Caco-2 (cell line): ENCODE results near the gene DCHS1. TPM values are rescaled to one million over a fixed set of nuclear protein-coding genes. Genes with fewer than 3 reads are reported as not detected.

Source experiments
- BruUV-seq: library from RNA; stranded (reverse); fragments of 400-500 nt; replicated peaks from 2 replicates; lab custom pipeline; 2021; lab: Mats Ljungman, UMichigan
- CTCF ChIA-PET: fragments of 300-600 bp; sonication (Branson Sonifier 250); formaldehyde crosslinking; loops from one replicate; lab custom pipeline; 2022; ENCODE audit warnings: antibody characterized with exemption; lab: Charles Lee
- POLR2A ChIA-PET: fragments of 300-600 bp; sonication (Branson Sonifier 250); formaldehyde crosslinking; loops from one replicate; lab custom pipeline; 2022; ENCODE audit warnings: antibody characterized with exemption; lab: Charles Lee
- DNase-seq, 2 experiments: peaks; one replicate each; pipeline versions ENCODE4 v3.0.0 to v3.0.0-alpha.2; 2020 to 2022
- H3K27me3 ChIP-seq: replicated peaks from 2 replicates; pipeline ENCODE4 v1.6.0; 2011; ENCODE audit warnings: low read length; ENCODE audit not compliant: control insufficient read depth, insufficient read depth
- H3K36me3 ChIP-seq: 2 replicates; pipeline ENCODE4 v1.5.1; 2011; ENCODE audit warnings: low read length; ENCODE audit not compliant: control insufficient read depth, insufficient read depth
- H3K4me1 ChIP-seq: fragments of 250-450 bp; sonication (Bioruptor Pico); 2 replicates; pipeline ENCODE4 v1.5.1; 2020; ENCODE audit warnings: mild to moderate bottlenecking
- H3K4me3 ChIP-seq: 2 replicates; pipeline ENCODE4 v1.5.1; 2011; ENCODE audit warnings: low read depth, mild to moderate bottlenecking, control low read depth, low read length
- H3K9me3 ChIP-seq: fragments of 250-450 bp; sonication (Bioruptor Pico); 2 replicates; pipeline ENCODE4 v1.5.1; 2020; ENCODE audit warnings: mild to moderate bottlenecking, moderate library complexity
- H3K27ac Mint-ChIP-seq: one replicate; pipeline ENCODE4 v1.8.0; 2022; ENCODE audit warnings: mixed read lengths; ENCODE audit not compliant: unreplicated experiment
- H3K27me3 Mint-ChIP-seq: one replicate; pipeline ENCODE4 v1.8.0; 2022; ENCODE audit warnings: mixed read lengths; ENCODE audit not compliant: insufficient read depth, unreplicated experiment
- H3K36me3 Mint-ChIP-seq: one replicate; pipeline ENCODE4 v1.8.0; 2022; ENCODE audit warnings: mild to moderate bottlenecking, mixed read lengths; ENCODE audit not compliant: insufficient read depth, unreplicated experiment
- H3K4me1 Mint-ChIP-seq: one replicate; pipeline ENCODE4 v1.8.0; 2022; ENCODE audit warnings: low read depth, mixed read lengths; ENCODE audit not compliant: unreplicated experiment
- H3K4me3 Mint-ChIP-seq: one replicate; pipeline ENCODE4 v1.8.0; 2022; ENCODE audit warnings: mild to moderate bottlenecking, moderate library complexity, mixed read lengths; ENCODE audit not compliant: unreplicated experiment
- H3K9me3 Mint-ChIP-seq: one replicate; pipeline ENCODE4 v1.8.0; 2022; ENCODE audit warnings: mixed read lengths; ENCODE audit not compliant: unreplicated experiment
- CTCF ChIP-seq, 2 experiments: fragments of 200-600 bp in 1 of 2; IDR thresholded peaks; 1 replicate in 1 of 2; 2 replicates in 1 of 2; pipeline versions ENCODE4 v1.5.1 to v1.8.0; 2011 to 2022; ENCODE audit warnings: antibody characterized with exemption in 1 of 2, control low read depth in 1 of 2, inconsistent platforms in 1 of 2, low read depth in 1 of 2, low read length in 1 of 2, mild to moderate bottlenecking in 1 of 2, moderate library complexity in 1 of 2; ENCODE audit not compliant: insufficient read depth in 1 of 2, severe bottlenecking in 1 of 2, unreplicated experiment in 1 of 2
- intact Hi-C: fragments of 100-400 bp; cut with micrococcal nuclease; formaldehyde crosslinking; loops from one replicate; pipeline ENCODE4 v1.10.0; 2022; ENCODE audit not compliant: unreplicated experiment
- total RNA-seq: library from RNA; stranded (reverse); gene quantifications from 2 replicates; pipeline ENCODE4 v1.2.3, GENCODE V29; 2022

Gene DCHS1
- total RNA-seq, 1 experiment from 2014 or later = 1.7 TPM

DNA sequence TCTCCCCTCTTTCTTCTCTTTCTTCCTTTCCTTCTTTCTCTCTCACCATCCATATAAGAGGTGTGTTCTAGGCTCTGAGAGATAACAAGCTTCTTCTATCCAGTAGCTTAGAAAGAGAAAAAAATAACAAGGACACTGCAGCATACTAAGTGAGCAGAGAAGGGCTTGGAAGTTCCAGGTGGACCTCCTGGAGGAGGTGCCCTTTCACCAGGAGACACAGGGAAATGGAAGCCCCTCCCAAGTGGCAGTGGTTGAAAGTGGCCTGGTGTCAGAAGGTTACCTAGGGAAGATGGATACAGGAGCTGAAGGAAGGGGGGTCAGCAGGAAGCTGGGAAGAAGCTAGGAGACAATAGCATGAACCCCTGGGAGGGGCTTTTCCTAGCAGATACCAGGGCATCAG lies 5.5 kb downstream of the DCHS1 start:
- H3K36me3 Mint-ChIP-seq = no peaks in the 10 kb centered on the region
- no peak for TF ChIP-seq CTCF (IDR thresholded peaks at IDR 0.05; ENCODE audit: insufficient read depth in 1 of 2, low read depth in 1 of 2, low read length in 1 of 2, severe bottlenecking in 1 of 2, unreplicated experiment in 1 of 2)
- no peaks in the 10 kb centered on the region for H3K9me3 Mint-ChIP-seq
- no peak for DNase-seq
- intact Hi-C loops = no loop called here
- 0 out of 2 replicates have a peak, but pooled peaks cover 1% of the 10 kb centered on the region for H3K27me3 ChIP-seq
- no TSS peak for BruUV-seq
- H3K4me1 ChIP-seq = peaks cover 8% of the 10 kb centered on the region; the same call in 1 of the 2 replicates
- POLR2A ChIA-PET = interaction anchor here (0.7 kb wide), 1 partner anchor 32 kb away, joined by 3 read pairs; no protein-coding TSS in a partner anchor
- H3K27me3 Mint-ChIP-seq = no peaks in the 10 kb centered on the region
- H3K4me3 ChIP-seq = no peak overlapping the region
- CTCF ChIA-PET = no interaction called here
- no peaks in the 10 kb centered on the region for H3K4me1 Mint-ChIP-seq
- H3K36me3 ChIP-seq = no peaks in the 10 kb centered on the region
- H3K4me3 Mint-ChIP-seq = no peak overlapping the region
- no peak overlapping the region for H3K27ac Mint-ChIP-seq
- no peaks in the 10 kb centered on the region for H3K9me3 ChIP-seq

GRCh38 chr11:6648501-6648900 lies 7.1 kb downstream of the DCHS1 start:
- no peaks in the 10 kb centered on the region for H3K27me3 ChIP-seq
- BruUV-seq = no TSS peak
- intact Hi-C loops = no loop called here
- CTCF ChIA-PET = interaction anchor here (0.5 to 0.7 kb wide), 3 partner anchors 23 to 58 kb away, joined by 3 read pairs; no protein-coding TSS in a partner anchor
- H3K4me3 ChIP-seq = no peak overlapping the region
- H3K9me3 ChIP-seq = no peaks in the 10 kb centered on the region
- Mint-ChIP-seq H3K4me1 (no peaks in the 10 kb centered on the region), H3K9me3 (no peaks in the 10 kb centered on the region), H3K4me3 (no peak overlapping the region), H3K36me3 (no peaks in the 10 kb centered on the region), H3K27ac (no peak overlapping the region), H3K27me3 (no peaks in the 10 kb centered on the region)
- DNase-seq = no peak
- TF ChIP-seq CTCF (IDR thresholded peaks at IDR 0.05; ENCODE audit: insufficient read depth in 1 of 2, low read depth in 1 of 2, low read length in 1 of 2, severe bottlenecking in 1 of 2, unreplicated experiment in 1 of 2) = no peak
- no peaks in the 10 kb centered on the region for H3K36me3 ChIP-seq
- POLR2A ChIA-PET = no interaction called here
- peaks cover 8% of the 10 kb centered on the region; the same call in 1 of the 2 replicates for H3K4me1 ChIP-seq

DNA sequence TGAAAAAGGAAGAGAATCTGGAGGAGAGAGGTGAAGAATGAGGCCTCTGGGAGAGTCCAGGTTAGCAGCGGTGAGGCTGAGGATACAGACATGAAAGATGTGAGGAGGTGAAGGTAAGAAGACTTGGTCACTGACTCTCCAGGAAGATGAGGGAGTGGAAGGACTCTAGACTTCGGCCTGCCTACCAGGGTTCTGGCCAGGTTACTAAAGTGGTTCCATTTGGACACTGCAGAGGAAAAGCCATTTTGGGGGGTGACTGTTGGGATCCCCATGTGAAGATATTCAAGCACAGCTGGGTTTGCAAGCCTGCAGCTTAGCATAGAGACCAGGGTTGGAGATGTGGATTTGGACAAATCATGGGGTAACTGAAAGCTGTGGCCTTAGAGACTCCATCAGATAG lies 7.8 kb downstream of the DCHS1 start:
- Histone ChIP-seq H3K27me3 (no peaks in the 10 kb centered on the region; the same call in 1 of the 2 replicates), H3K4me1 (peaks cover 8% of the 10 kb centered on the region; the same call in 1 of the 2 replicates), H3K4me3 (no peak overlapping the region), H3K9me3 (no peaks in the 10 kb centered on the region), H3K36me3 (no peaks in the 10 kb centered on the region)
- no peaks in the 10 kb centered on the region for H3K9me3 Mint-ChIP-seq
- intact Hi-C loops = no loop called here
- no peaks in the 10 kb centered on the region for H3K27me3 Mint-ChIP-seq
- no peaks in the 10 kb centered on the region for H3K4me1 Mint-ChIP-seq
- H3K4me3 Mint-ChIP-seq = no peak overlapping the region
- H3K36me3 Mint-ChIP-seq = no peaks in the 10 kb centered on the region
- no TSS peak for BruUV-seq
- no peak for DNase-seq
- TF ChIP-seq CTCF (IDR thresholded peaks at IDR 0.05; ENCODE audit: insufficient read depth in 1 of 2, low read depth in 1 of 2, low read length in 1 of 2, severe bottlenecking in 1 of 2, unreplicated experiment in 1 of 2) = no peak
- H3K27ac Mint-ChIP-seq = no peak overlapping the region
- CTCF ChIA-PET = interaction anchor here (0.7 kb wide), 1 partner anchor 35 kb away, joined by 4 read pairs; the partner anchor contains the start of gene MRPL17
- POLR2A ChIA-PET = no interaction called here
